ENCODE results near the gene H3-3A. TPM values are rescaled to one million over a fixed set of nuclear protein-coding genes. Genes with fewer than 3 reads are reported as not detected.

H3-3A gene
- polyA plus RNA-seq, 2 of the 4 experiments (the other 2 are of a cell fraction): 457 to 530 TPM

- ATAC-seq (peak; percentile 84 to 92), FAIRE-seq (no peak), DNase-seq (ENCODE audit: low read depth in 1 of 2, low spot score in 1 of 2) (peak; percentile 87 to 96)
- TF ChIP-seq SMC3 (IDR thresholded peaks at IDR 0.05) (peak; percentile 5; the same call in 1 of the 3 replicates), BHLHE40 (IDR thresholded peaks at IDR 0.05; ENCODE audit: low read depth, low read length) (0 out of 2 replicates have a peak, but pooled peaks have one; percentile 33), JUN (IDR thresholded peaks at IDR 0.05) (peak; percentile 49 to 86; a peak in 4 of 5 replicates), BCL3 (IDR thresholded peaks at IDR 0.05) (0 out of 3 replicates have a peak, but pooled peaks have one; percentile 28), HDAC2 (IDR thresholded peaks at IDR 0.05) (no peak), GATA3 (IDR thresholded peaks at IDR 0.05; ENCODE audit: borderline replicate concordance) (no peak), PHF8 (IDR thresholded peaks at IDR 0.05; ENCODE audit: borderline replicate concordance, low read depth) (peak; percentile 33; the same call in 1 of the 2 replicates), POLR2AphosphoS2 (conservative IDR thresholded peaks at IDR 0.05; ENCODE audit: low read length) (no peak), MAX (IDR thresholded peaks at IDR 0.05) (peak; percentile 87), HEYL (CRISPR knock-in tag; IDR thresholded peaks at IDR 0.05) (no peak), POLR2A (IDR thresholded peaks at IDR 0.05; ENCODE audit: low read length) (peak; percentile 59; the same call in 1 of the 2 replicates), MYC (IDR thresholded peaks at IDR 0.05; ENCODE audit: borderline replicate concordance, low read length) (no peak), E2F6 (IDR thresholded peaks at IDR 0.05; ENCODE audit: borderline replicate concordance, low read depth) (peak; percentile 87), CHD4 (IDR thresholded peaks at IDR 0.05; ENCODE audit: borderline replicate concordance) (no peak), RNF2 (IDR thresholded peaks at IDR 0.05; ENCODE audit: borderline replicate concordance, low read depth) (peak; percentile 78; the same call in 1 of the 2 replicates), USF2 (IDR thresholded peaks at IDR 0.05) (peak; percentile 95)
- peak overlapping the region; percentile 85 to 94 for H3K27ac ChIP-seq
- CTCF ChIA-PET: interaction anchor here (1.0 to 4.8 kb wide), 11 partner anchors 10 to 114 kb away, joined by 3 to 41 read pairs (median 6); no protein-coding TSS in a partner anchor
- POLR2A ChIA-PET: interaction anchor here (0.7 to 2.0 kb wide), 13 partner anchors 10 to 84 kb away, joined by 3 to 51 read pairs (median 4); partner anchors contain the start of genes H3-3A and SDE2
- H3K4me3 ChIP-seq: peak overlapping the region; percentile 68
- H3K9me3 ChIP-seq: no peaks in the 10 kb centered on the region
- WGBS (ENCODE audit: missing lambda C conversion rate): 15% methylated on average over 23 of the region's 75 CpGs
- H3K4me2 ChIP-seq: peak overlapping the region; percentile 89
- peaks cover 4% of the 10 kb centered on the region; the same call in 2 of the 3 replicates for H3K4me1 ChIP-seq
Observed at GRCh38 chr1:226083302-226084101, 21.0 kb downstream of the H3-3A start.

- TF ChIP-seq FOXS1 (CRISPR knock-in tag; IDR thresholded peaks at IDR 0.05) (no peak), FOSB (CRISPR knock-in tag; IDR thresholded peaks at IDR 0.05) (no peak), TFCP2L1 (CRISPR knock-in tag; IDR thresholded peaks at IDR 0.05) (no peak), TP53 (CRISPR knock-in tag; IDR thresholded peaks at IDR 0.05) (no peak), CBX2 (IDR thresholded peaks at IDR 0.05; ENCODE audit: borderline replicate concordance, low read depth) (no peak), HOXB13 (CRISPR knock-in tag; IDR thresholded peaks at IDR 0.05; ENCODE audit: low read depth) (no peak), JUNB (IDR thresholded peaks at IDR 0.05) (no peak), PHF8 (IDR thresholded peaks at IDR 0.05; ENCODE audit: borderline replicate concordance, low read depth) (no peak), NPAS2 (CRISPR knock-in tag; IDR thresholded peaks at IDR 0.05; ENCODE audit: borderline replicate concordance) (no peak), KDM1A (IDR thresholded peaks at IDR 0.05; ENCODE audit: low read depth) (no peak), MAX (IDR thresholded peaks at IDR 0.05) (no peak), HOXA7 (CRISPR knock-in tag; IDR thresholded peaks at IDR 0.05) (no peak), CBX8 (IDR thresholded peaks at IDR 0.05) (no peak), ESRRA (IDR thresholded peaks at IDR 0.05; ENCODE audit: borderline replicate concordance, low read length) (no peak), RNF2 (IDR thresholded peaks at IDR 0.05; ENCODE audit: borderline replicate concordance, low read depth) (no peak), HMGXB4 (CRISPR knock-in tag; IDR thresholded peaks at IDR 0.05; ENCODE audit: borderline replicate concordance) (no peak), RCOR1 (IDR thresholded peaks at IDR 0.05; ENCODE audit: low read depth, low read length) (no peak)
- DNase-seq (ENCODE audit: low read depth in 1 of 2, low spot score in 1 of 2): no peak
- H3K4me3 ChIP-seq: no peak overlapping the region
- 90% methylated on average over 5 of the region's 5 CpGs for WGBS (ENCODE audit: missing lambda C conversion rate)
- H3K4me1 ChIP-seq: peaks cover 4% of the 10 kb centered on the region; the same call in 2 of the 3 replicates
- no peaks in the 10 kb centered on the region for H3K9me3 ChIP-seq
- no peak overlapping the region for H3K27ac ChIP-seq
- ChIA-PET POLR2A (no interaction called here), CTCF (interaction anchor here (0.6 to 1.3 kb wide), 6 partner anchors 12 to 40 kb away, joined by 3 to 6 read pairs (median 4); no protein-coding TSS in a partner anchor)
- ATAC-seq: no peak
- no peak for FAIRE-seq
- H3K4me2 ChIP-seq: no peak overlapping the region
Observed at GRCh38 chr1:226085675-226086285, 23.3 kb downstream of the H3-3A start.

Data from A549 (cell line).